GM03348 (cell line): ENCODE data around the gene ZIC1.

Experiments
- DNase-seq: peaks from one replicate; pipeline ENCODE4 v3.0.0; 2012; ENCODE audit warnings: low spot score

The ZIC1 gene

GRCh38 chr3:147409143-147410115 is at the start of gene ZIC1:
ZIC1 (plus strand) TSS chr3:147409365; CDS start chr3:147410113, 748 bp downstream.
- DNase-seq, result no peak

DNA sequence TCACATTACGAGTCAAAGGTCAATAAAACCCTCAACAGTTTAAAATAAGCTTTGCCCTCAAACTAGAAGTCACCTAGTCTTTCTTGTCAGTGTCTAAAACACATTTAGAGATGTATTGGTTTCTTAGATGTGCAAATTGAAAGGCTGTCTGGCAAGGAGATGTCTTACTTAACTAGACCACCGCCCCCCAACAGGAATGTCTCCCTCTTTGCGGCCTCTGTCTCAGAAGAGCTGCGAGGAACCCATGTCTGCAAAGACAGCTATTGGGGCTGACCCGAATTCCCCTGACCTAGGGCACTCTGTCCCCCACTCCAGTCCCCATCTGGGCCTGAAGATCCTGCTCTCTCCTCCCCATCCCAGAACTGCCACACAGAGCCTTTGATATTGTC is 49.1 kb upstream of the ZIC1 start:
- DNase-seq, result no peak

- DNase-seq, result no peak
These were observed 48.3 kb upstream of the ZIC1 start for GRCh38 chr3:147360646-147361453.

DNA sequence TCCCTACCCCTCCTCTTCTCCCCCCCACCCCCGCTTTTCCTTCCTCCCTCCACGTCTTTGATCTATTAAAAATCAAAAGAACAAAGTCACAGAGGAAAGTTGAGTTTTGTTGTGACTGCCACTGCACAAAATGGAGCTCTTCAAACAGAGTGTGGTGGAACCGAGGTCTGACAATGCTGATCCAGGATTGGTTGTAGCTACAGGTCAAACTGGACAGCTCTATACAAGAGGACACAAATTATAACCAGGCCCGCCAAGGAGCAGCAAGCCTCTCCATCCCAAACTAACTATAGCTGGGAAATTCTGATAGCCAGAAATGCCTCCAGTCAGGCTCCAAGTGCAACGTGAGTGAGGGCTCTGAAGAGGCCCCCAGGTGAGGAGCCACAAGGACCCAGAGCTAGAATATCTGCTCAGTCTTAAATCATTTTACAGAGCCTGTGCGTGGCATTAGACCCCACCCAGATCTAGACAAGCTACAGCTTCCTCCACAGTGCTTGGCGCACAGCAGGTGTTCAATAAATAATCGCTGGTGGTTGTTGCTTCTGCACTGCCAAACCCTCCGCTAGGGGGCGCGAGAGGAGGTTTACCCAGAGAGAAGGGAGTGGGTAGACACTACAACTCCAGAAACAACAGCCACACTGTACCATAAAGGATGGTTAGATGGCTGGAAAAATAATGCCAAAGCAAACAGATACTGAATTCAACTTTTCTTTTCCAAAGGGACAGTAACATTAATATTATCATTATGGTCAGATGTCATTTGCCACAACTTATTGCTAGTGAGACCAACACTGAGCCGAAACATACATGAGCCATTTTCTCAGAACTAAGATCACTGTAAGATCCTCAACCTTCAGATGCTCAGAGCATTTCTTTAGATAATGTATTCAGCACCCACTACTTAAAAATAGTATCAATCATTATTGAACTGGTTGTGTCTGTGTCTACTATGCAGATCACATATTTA is 47.4 kb upstream of the ZIC1 start:
- peak; percentile 42 for DNase-seq

- DNase-seq, result no peak
These were observed 44.4 kb upstream of the ZIC1 start for GRCh38 chr3:147364771-147365170.

- DNase-seq, result no peak
These were observed 43.7 kb upstream of the ZIC1 start for GRCh38 chr3:147365196-147366115.

DNA sequence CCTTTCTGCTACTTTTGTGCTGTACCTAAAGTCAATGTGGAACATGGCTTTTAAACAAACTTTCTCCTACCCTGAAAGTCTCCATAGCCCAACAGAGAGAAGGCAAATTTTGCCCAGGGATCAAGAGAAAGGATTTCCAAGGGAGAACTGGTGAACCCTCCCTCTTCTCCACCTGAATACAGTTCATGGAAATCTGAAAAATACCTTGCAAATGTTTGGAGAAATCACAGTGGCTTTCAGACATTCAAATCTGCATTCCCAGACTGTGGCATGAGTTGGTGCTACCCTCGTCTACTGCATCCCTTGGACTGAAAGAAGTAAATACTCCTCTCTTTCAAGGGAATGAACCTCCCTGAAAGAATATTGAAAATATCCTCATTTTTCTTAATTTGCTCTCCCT is 41.5 kb upstream of the ZIC1 start:
- DNase-seq, result no peak

DNA sequence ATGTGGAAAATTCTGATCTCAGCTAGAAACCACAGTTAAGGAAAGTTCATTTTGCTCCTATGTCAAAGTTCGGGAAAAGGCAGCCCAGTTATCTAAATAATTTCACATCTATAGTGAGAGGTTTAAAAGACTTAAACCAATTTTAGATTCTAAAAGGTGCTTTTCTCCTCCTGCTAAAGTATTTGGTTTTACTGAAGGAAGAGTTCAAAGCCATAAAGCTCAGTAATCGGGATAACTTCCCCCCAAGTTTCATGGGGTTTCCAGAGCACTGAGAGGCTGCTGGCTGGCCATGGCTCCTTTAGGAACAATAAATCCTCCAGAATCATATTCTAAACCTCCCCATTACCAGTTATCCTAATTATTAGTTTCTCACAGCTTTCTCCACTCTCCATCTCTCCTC is 41.0 kb upstream of the ZIC1 start:
- no peak for DNase-seq

GRCh38 chr3:147368561-147369221 is 40.5 kb upstream of the ZIC1 start:
- DNase-seq, result no peak

DNA sequence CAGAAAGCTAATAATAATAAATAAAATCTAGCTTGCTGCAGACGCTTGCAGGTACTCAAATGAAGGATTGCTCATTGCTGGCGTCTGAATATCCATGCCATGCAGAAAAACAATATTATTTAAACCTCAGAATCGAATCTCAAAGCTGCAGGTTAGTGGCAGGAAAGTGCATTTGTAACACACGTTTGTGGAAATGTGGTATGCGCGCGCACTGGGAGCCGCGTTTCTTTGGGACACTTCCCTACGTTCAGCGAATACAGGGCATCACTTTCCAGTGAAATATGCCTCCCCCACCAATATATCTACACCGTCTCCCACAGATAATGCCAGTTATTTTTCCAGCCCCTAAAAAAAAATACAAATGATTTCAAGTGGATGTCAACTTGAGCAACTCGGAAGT is 39.9 kb upstream of the ZIC1 start:
- no peak for DNase-seq

- DNase-seq, result no peak
These were observed 39.5 kb upstream of the ZIC1 start for GRCh38 chr3:147369661-147370123.

DNA sequence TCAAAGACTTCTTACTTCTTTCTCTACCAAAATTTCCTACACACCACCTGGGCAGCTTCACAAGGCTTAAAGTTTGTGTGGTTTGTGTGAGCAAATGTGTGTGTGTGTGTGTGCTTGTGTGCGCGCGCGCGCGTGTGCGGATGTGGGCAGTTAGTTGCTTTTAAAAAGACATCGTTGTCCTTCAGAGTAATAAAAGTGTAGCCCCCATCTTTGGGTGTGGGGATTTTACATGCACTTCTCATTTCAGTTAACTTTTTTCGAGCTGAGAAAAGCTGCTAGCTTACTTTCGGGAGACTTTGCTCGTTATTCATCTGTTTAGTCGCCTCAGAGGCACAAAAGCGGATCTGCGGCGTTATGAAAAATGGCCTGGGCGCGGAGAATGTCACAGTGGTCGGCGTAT is 38.8 kb upstream of the ZIC1 start:
- DNase-seq, result no peak

DNA sequence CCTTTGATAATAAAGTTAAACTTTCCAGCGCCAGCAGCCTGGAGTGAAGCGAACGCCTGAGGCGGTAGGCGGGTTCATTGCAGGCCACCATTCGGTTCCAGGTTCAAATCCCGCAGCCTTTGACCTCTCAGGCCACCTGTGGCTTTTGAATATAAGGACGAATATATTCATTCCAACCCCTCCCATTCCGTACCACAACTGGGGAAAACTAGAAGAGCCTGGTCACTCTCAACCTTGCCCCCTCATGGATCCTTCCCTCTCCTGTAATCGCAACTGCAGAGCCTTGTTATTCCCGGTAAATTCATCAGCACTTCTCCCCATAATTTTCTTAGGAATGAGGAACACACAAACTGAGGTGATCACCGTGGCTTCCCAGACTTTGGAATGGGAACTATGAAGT is 38.0 kb upstream of the ZIC1 start:
- no peak for DNase-seq

DNA sequence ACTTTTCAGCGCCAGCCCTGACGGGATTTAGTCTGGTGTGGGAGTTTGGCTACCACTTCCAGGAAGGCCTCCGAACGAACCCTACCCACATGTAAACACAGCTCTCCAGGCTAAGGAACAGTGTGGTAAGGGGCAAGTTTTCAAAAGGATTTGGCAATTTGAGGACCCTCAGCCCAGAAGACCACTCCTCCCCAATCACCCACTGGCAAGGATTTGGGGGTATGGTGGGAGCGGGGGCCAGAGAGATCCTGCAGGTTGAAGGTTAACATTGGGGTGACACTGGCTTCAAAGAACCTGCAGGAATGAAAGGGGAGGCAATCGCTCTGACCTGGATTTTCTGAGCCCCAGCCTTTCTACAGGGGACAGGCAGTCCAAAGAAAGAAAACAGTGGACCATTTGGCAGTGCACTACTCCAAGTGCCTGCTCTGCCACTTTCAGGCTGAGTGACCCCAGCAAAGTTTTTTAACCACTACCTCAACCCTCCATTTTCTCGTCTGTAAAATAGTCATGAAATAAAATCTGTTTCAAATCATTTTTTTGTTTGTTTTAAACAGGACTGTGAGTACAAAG is 37.3 kb upstream of the ZIC1 start:
- no peak for DNase-seq

DNA sequence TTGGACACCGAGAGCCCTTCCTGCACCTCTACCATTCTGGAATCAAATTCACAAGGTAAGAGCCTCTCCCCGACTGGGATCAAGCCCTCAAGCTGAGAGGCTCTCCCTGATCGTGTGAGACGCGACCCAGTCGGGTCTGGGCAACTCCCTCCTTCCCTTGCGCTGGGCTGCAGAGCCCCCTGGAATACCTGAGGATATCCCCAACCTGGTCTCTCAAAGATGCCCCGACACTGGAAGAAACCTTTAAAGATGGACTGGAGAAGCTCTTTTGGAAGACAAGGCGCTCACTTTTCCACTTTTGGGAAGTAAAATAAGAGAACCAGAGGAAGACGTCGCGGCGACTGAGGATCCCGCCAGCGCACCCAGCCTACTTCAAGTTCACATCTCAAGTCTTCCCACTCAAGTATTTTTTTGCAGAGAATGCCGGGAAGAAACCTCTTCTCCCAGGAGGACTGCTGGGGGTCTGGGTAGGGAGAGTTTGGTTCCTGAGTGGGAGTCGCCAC is 36.6 kb upstream of the ZIC1 start:
- DNase-seq, result no peak

GRCh38 chr3:147373301-147373700 is 35.9 kb upstream of the ZIC1 start:
- no peak for DNase-seq

GRCh38 chr3:147377412-147378367 is 31.5 kb upstream of the ZIC1 start:
- DNase-seq, result no peak

DNA sequence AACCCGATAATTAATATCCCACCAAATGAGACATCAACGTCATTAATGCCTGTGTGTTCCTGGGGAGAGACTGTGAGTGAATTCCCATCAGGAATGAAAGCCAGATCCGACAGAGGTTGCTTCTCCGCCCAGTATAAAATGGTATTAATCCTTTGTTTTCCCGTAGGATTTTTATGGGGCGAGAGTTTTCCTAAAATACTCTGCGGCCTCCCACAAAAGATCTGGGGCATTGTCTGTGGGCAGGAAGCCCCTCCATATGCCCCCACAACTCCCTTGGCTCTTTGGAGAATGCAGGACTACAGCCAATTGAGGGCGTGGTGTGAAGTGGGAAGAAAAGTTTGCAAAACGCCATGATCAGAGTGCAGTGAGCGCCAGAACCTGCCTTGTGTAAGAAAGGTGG is 29.5 kb upstream of the ZIC1 start:
- DNase-seq, result no peak
